Astrocyte (in vitro differentiated cells and primary cell): ENCODE data around the gene ZCCHC10.

Experiments used
- CTCF ChIP-seq: IDR thresholded peaks from 2 replicates; pipeline ENCODE4 v1.5.1; 2011; ENCODE audit warnings: low read depth, mild to moderate bottlenecking, inconsistent platforms, low read length, moderate library complexity; ENCODE audit not compliant: insufficient read depth
- EZH2 ChIP-seq: IDR thresholded peaks from 2 replicates; pipeline ENCODE4 v1.6.1; 2012; ENCODE audit warnings: mild to moderate bottlenecking, low read length, inconsistent platforms; ENCODE audit not compliant: insufficient read depth

- no peak for TF ChIP-seq EZH2
- no peak for TF ChIP-seq CTCF
Observed at GRCh38 chr5:133029416-133029815, 3.1 kb upstream of the ZCCHC10 start.
